ENCODE data around the gene SLC12A4.

SLC12A4 gene

GRCh38 chr16:67934306-67935100, 33.9 kb downstream of the SLC12A4 start:
- TF ChIP-seq CTCF (IDR thresholded peaks at IDR 0.05; ENCODE audit: extremely low read depth, missing control alignments): no peak
- DNase-seq (ENCODE audit: low spot score): no peak

- no peak for DNase-seq (ENCODE audit: low spot score)
- TF ChIP-seq CTCF (IDR thresholded peaks at IDR 0.05; ENCODE audit: extremely low read depth, missing control alignments): no peak
Measured at GRCh38 chr16:67933805-67934204, 34.6 kb downstream of the SLC12A4 start.

- no peak for DNase-seq (ENCODE audit: low spot score)
- TF ChIP-seq CTCF (IDR thresholded peaks at IDR 0.05; ENCODE audit: extremely low read depth, missing control alignments): no peak
Measured at GRCh38 chr16:67932462-67932840, 36.0 kb downstream of the SLC12A4 start.

- DNase-seq (ENCODE audit: low spot score): no peak
- no peak for TF ChIP-seq CTCF (IDR thresholded peaks at IDR 0.05; ENCODE audit: extremely low read depth, missing control alignments)
Measured at GRCh38 chr16:67931712-67932461, 36.5 kb downstream of the SLC12A4 start, which contains the start of gene CTRL. Gene CTRL, minus strand, starts transcription at chr16:67931862. Its CDS starts 10 bp downstream, at chr16:67931852.

- DNase-seq (ENCODE audit: low spot score): no peak
- TF ChIP-seq CTCF (IDR thresholded peaks at IDR 0.05; ENCODE audit: extremely low read depth, missing control alignments): no peak
Measured at GRCh38 chr16:67930678-67931211, 37.7 kb downstream of the SLC12A4 start.

GRCh38 chr16:67930191-67930590, 38.2 kb downstream of the SLC12A4 start:
- TF ChIP-seq CTCF (IDR thresholded peaks at IDR 0.05; ENCODE audit: extremely low read depth, missing control alignments): no peak
- DNase-seq (ENCODE audit: low spot score): no peak

Measured in GM20000 (cell line).